H1 (cell line): ENCODE data around the gene DAB2IP. TPM values are rescaled to one million over a fixed set of nuclear protein-coding genes. Genes with fewer than 3 reads are reported as not detected.

Source experiments
- CHD2 ChIP-seq: IDR thresholded peaks from 2 replicates; pipeline ENCODE4 v1.6.1; 2012; ENCODE audit warnings: low read length, improper control_type of control experiment
- CTBP2 ChIP-seq: IDR thresholded peaks from 2 replicates; pipeline ENCODE4 v1.7.0; 2011; ENCODE audit warnings: borderline replicate concordance, mild to moderate bottlenecking, moderate library complexity, mixed read lengths, low read length; ENCODE audit not compliant: insufficient read depth, insufficient read length
- HDAC2 ChIP-seq, 2 experiments: fragments of 300-600 bp in 1 of 2; sonication (generic) in 1 of 2; IDR thresholded peaks; 2 replicates each; pipeline ENCODE4 v1.6.1; 2011 to 2012; ENCODE audit warnings: low read depth in 2 of 2, low read length in 2 of 2, mild to moderate bottlenecking in 2 of 2, moderate library complexity in 2 of 2, borderline replicate concordance in 1 of 2, inconsistent platforms in 1 of 2
- NANOG ChIP-seq: IDR thresholded peaks from 2 replicates; pipeline ENCODE4 v1.6.1; 2011; ENCODE audit warnings: low read length, low read depth, mild to moderate bottlenecking, inconsistent platforms; ENCODE audit not compliant: insufficient read depth, poor library complexity, severe bottlenecking
- SIRT6 ChIP-seq: IDR thresholded peaks from one replicate; pipeline ENCODE4 v1.7.1; 2012; ENCODE audit warnings: low read length, inconsistent platforms
- SP1 ChIP-seq: IDR thresholded peaks from 2 replicates; pipeline ENCODE4 v1.6.1; 2011; ENCODE audit warnings: low read depth, low read length
- polyA plus RNA-seq, 7 experiments: library from polyadenylated mRNA; depleted of rRNA in 3 of 7; stranded (reverse) in 5 of 7; unstranded in 2 of 7; fragments of >200 nt in 5 of 7; fragments of 200-250 nt in 2 of 7; gene quantifications; 1 replicate in 5 of 7; 2 replicates in 1 of 7; 4 replicates in 1 of 7; pipeline versions ENCODE4 v1.2.1 to v1.2.3, GENCODE V29; 2011 to 2013; ENCODE audit warnings: missing spikeins in 2 of 7, mixed read lengths in 2 of 7
- total RNA-seq: library from RNA; stranded (reverse); fragmentation: NEBNext Ultra II Directional; extraction: Animal tissue kit (Norgen Biotek cat#: 25700); gene quantifications from 2 replicates; pipeline ENCODE4 v1.2.1, GENCODE V29; 2021

The DAB2IP gene
- total and polyA plus RNA-seq, 2 of the 8 experiments (the other 6 are each of a cell fraction or from before 2014, with no cell fraction given) = 19.7 to 39.5 TPM

DNA sequence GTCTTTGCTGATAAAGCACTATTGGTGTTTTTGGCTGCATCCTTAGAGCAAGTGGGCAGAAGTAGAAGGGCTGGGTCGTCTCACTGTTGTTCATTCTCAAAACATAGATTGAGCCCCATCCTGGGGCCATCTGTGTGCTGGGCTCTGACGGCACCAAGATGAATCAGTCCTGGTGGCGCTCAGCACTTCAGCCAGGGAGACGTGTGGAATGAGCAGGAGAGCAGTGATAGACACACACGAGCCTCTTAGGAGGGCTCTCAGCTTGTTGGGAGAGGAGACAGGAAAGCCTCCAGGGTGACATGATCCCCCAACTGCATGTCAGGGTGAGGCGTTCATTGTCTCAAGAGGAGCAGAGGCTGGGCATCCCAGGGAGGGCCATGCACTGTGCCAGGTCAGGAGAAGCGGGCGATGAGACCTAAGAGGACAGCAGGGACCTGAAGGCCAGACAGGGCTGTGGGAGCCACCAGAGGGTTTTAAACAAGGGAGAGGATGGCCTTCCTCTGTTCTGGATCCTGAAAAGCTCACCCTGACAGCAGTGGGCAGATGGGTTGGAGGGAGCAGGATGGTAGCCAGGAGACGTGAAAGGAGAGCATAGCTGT is 115.8 kb downstream of the DAB2IP start (continued):
- no peak for TF ChIP-seq CHD2
- TF ChIP-seq HDAC2 (IDR thresholded peaks at IDR 0.05; ENCODE audit: borderline replicate concordance in 1 of 2, low read depth in 2 of 2, low read length in 2 of 2) = no peak
- no peak for TF ChIP-seq SIRT6
- TF ChIP-seq SP1 = no peak
- TF ChIP-seq CTBP2 = no peak
- TF ChIP-seq NANOG = no peak
- TF ChIP-seq, all 59 proteins: peak for 0
